Activated CD8-positive, alpha-beta T cell treated with anti-CD3 and anti-CD28 coated beads for 36 hours (primary cell): ENCODE data around the gene ZRSR2. TPM values are rescaled to one million over a fixed set of nuclear protein-coding genes. Genes with fewer than 3 reads are reported as not detected.
A peak's percentile ranks its signal among the peaks of the same experiment; 100 is the strongest.

ENCODE experiments used
- ATAC-seq: fragments of 200-7000 bp; cut with Tn5 transposase; one replicate; pipeline ENCODE4 v1.10.0; 2021; ENCODE audit warnings: mild to moderate bottlenecking, moderate library complexity
- CTCF ChIA-PET: fragments of 350-600 bp; sonication (Branson Sonifier 250); formaldehyde crosslinking; loops from one replicate; lab custom pipeline; 2021; ENCODE audit warnings: antibody characterized with exemption; lab: Charles Lee
- POLR2A ChIA-PET: fragments of 350-600 bp; sonication (Branson Sonifier 250); formaldehyde crosslinking; loops from one replicate; lab custom pipeline; 2021; ENCODE audit warnings: antibody characterized with exemption; lab: Charles Lee
- DNase-seq: peaks from one replicate; pipeline ENCODE4 v3.0.0-alpha.2; 2020
- H3K27ac Mint-ChIP-seq: one replicate; pipeline ENCODE4 v1.8.0; 2021; ENCODE audit warnings: mild to moderate bottlenecking, mixed read lengths
- H3K27me3 Mint-ChIP-seq: one replicate; pipeline ENCODE4 v1.8.0; 2021; ENCODE audit warnings: mixed read lengths
- H3K36me3 Mint-ChIP-seq: one replicate; pipeline ENCODE4 v1.8.0; 2021; ENCODE audit warnings: low read depth, mixed read lengths
- H3K4me1 Mint-ChIP-seq: one replicate; pipeline ENCODE4 v1.8.0; 2021; ENCODE audit warnings: low read depth, mixed read lengths
- H3K4me3 Mint-ChIP-seq: one replicate; pipeline ENCODE4 v1.8.0; 2021; ENCODE audit warnings: mild to moderate bottlenecking, moderate library complexity, mixed read lengths
- H3K9me3 Mint-ChIP-seq: one replicate; pipeline ENCODE4 v1.8.0; 2021; ENCODE audit warnings: mixed read lengths
- CTCF ChIP-seq: fragments of 200-600 bp; IDR thresholded peaks from one replicate; pipeline ENCODE4 v1.8.0; 2022; ENCODE audit warnings: antibody characterized with exemption, mild to moderate bottlenecking
- intact Hi-C: fragments of 100-400 bp; cut with micrococcal nuclease; formaldehyde crosslinking; loops from one replicate; pipeline ENCODE4 v1.10.0; 2022
- total RNA-seq, 2 experiments: library from RNA; stranded (reverse); gene quantifications; one replicate each; pipeline ENCODE4 v1.2.3, GENCODE V29; 2021

ZRSR2 gene
- total RNA-seq, 2 experiments from 2014 or later = 11.6 to 14.7 TPM

- POLR2A ChIA-PET = interaction anchor here (1.0 to 2.2 kb wide), 4 partner anchors 14 to 100 kb away, joined by 3 to 5 read pairs (median 4); partner anchors contain the start of gene ZRSR2
- no peaks in the 10 kb centered on the region for H3K9me3 Mint-ChIP-seq
- peak overlapping the region; percentile 90 for H3K4me3 Mint-ChIP-seq
- intact Hi-C loops = no loop called here
- peaks cover 2% of the 10 kb centered on the region for H3K36me3 Mint-ChIP-seq
- peaks cover 16% of the 10 kb centered on the region for H3K4me1 Mint-ChIP-seq
- TF ChIP-seq CTCF = no peak
- H3K27me3 Mint-ChIP-seq = no peaks in the 10 kb centered on the region
- CTCF ChIA-PET = interaction anchor here (1.1 kb wide), 1 partner anchor 10 kb away, joined by 5 read pairs; no protein-coding TSS in a partner anchor
- peak overlapping the region; percentile 96 for H3K27ac Mint-ChIP-seq
- DNase-seq = no peak
- ATAC-seq = no peak
Measured at GRCh38 chrX:15855568-15856221, 65.4 kb downstream of the ZRSR2 start.

- CTCF ChIA-PET = no interaction called here
- peaks cover 2% of the 10 kb centered on the region for H3K36me3 Mint-ChIP-seq
- H3K9me3 Mint-ChIP-seq = no peaks in the 10 kb centered on the region
- POLR2A ChIA-PET = interaction anchor here (1.2 to 2.2 kb wide), 2 partner anchors 13 to 66 kb away, joined by 3 to 5 read pairs; partner anchors contain the start of gene ZRSR2
- no peak for DNase-seq
- H3K4me3 Mint-ChIP-seq = peak overlapping the region; percentile 47
- TF ChIP-seq CTCF = no peak
- intact Hi-C loops = no loop called here
- peaks cover 12% of the 10 kb centered on the region for H3K4me1 Mint-ChIP-seq
- peak overlapping the region; percentile 20 for H3K27ac Mint-ChIP-seq
- H3K27me3 Mint-ChIP-seq = no peaks in the 10 kb centered on the region
- no peak for ATAC-seq
Measured at GRCh38 chrX:15856222-15856587, 65.9 kb downstream of the ZRSR2 start.

- POLR2A ChIA-PET = no interaction called here
- CTCF ChIA-PET = no interaction called here
- no peaks in the 10 kb centered on the region for H3K9me3 Mint-ChIP-seq
- peak overlapping the region; percentile 20 for H3K27ac Mint-ChIP-seq
- H3K27me3 Mint-ChIP-seq = no peaks in the 10 kb centered on the region
- DNase-seq (no peak), ATAC-seq (no peak)
- H3K36me3 Mint-ChIP-seq = peaks cover 2% of the 10 kb centered on the region
- intact Hi-C loops = no loop called here
- peak overlapping the region; percentile 47 for H3K4me3 Mint-ChIP-seq
- TF ChIP-seq CTCF = no peak
- peaks cover 10% of the 10 kb centered on the region for H3K4me1 Mint-ChIP-seq
Measured at GRCh38 chrX:15856636-15857035, 66.4 kb downstream of the ZRSR2 start.

GRCh38 chrX:15858051-15858450 lies 67.8 kb downstream of the ZRSR2 start:
- Mint-ChIP-seq H3K4me1 (peaks cover 7% of the 10 kb centered on the region), H3K9me3 (no peaks in the 10 kb centered on the region), H3K4me3 (no peak overlapping the region), H3K36me3 (no peaks in the 10 kb centered on the region), H3K27me3 (peaks cover 2% of the 10 kb centered on the region), H3K27ac (no peak overlapping the region)
- DNase-seq (no peak), ATAC-seq (no peak)
- CTCF ChIA-PET = interaction anchor here (1.2 kb wide), 1 partner anchor 9 kb away, joined by 4 read pairs; no protein-coding TSS in a partner anchor
- TF ChIP-seq CTCF = no peak
- POLR2A ChIA-PET = no interaction called here
- intact Hi-C loops = no loop called here

GRCh38 chrX:15860921-15861320 lies 70.6 kb downstream of the ZRSR2 start:
- POLR2A ChIA-PET = no interaction called here
- H3K36me3 Mint-ChIP-seq = no peaks in the 10 kb centered on the region

More at GRCh38 chrX:15860921-15861320, 70.6 kb downstream of the ZRSR2 start:
- DNase-seq = no peak
- CTCF ChIA-PET = no interaction called here
- Mint-ChIP-seq H3K27ac (no peak overlapping the region), H3K27me3 (peaks cover 2% of the 10 kb centered on the region), H3K4me3 (no peak overlapping the region), H3K4me1 (peaks cover 4% of the 10 kb centered on the region), H3K9me3 (no peaks in the 10 kb centered on the region)
- intact Hi-C loops = no loop called here
- no peak for ATAC-seq
- no peak for TF ChIP-seq CTCF
